Measurements from ENCODE around the gene AP1G2. TPM values are rescaled to one million over a fixed set of nuclear protein-coding genes. Genes with fewer than 3 reads are reported as not detected.

The AP1G2 gene
- polyA plus RNA-seq, 1 donor from 2014 or later = 127 TPM

GRCh38 chr14:23590198-23590597 is 22.6 kb upstream of the AP1G2 start:
- Histone ChIP-seq H3K79me2 (replicated peaks; ENCODE audit: insufficient read depth, low read length) (no peaks in the 10 kb centered on the region), H3K4me2 (ENCODE audit: low read length) (no peak overlapping the region), H2AFZ (ENCODE audit: low read depth, low read length) (no peak overlapping the region), H3K9me3 (ENCODE audit: low read length) (no peaks in the 10 kb centered on the region), H3K4me3 (ENCODE audit: low read length) (no peak overlapping the region), H3K27me3 (ENCODE audit: insufficient read depth, low read depth, low read length) (no peaks in the 10 kb centered on the region), H3K36me3 (ENCODE audit: insufficient read depth, low read length) (no peaks in the 10 kb centered on the region), H3K27ac (ENCODE audit: low read length) (no peak overlapping the region), H3K9me2 (ENCODE audit: insufficient read depth, low read length) (no peaks in the 10 kb centered on the region), H4K20me1 (ENCODE audit: insufficient read depth) (no peaks in the 10 kb centered on the region), H3F3A (ENCODE audit: insufficient read depth, low read length, poor library complexity, severe bottlenecking) (no peaks in the 10 kb centered on the region), H3K9ac (ENCODE audit: low read length) (no peak overlapping the region)
- TF ChIP-seq SMC3 (conservative IDR thresholded peaks at IDR 0.05; ENCODE audit: poor library complexity) (no peak), CTCF (IDR thresholded peaks at IDR 0.05; ENCODE audit: poor library complexity, severe bottlenecking) (no peak), MXI1 (conservative IDR thresholded peaks at IDR 0.05; ENCODE audit: poor library complexity, severe bottlenecking) (no peak), REST (IDR thresholded peaks at IDR 0.05; ENCODE audit: borderline replicate concordance) (no peak), RAD21 (conservative IDR thresholded peaks at IDR 0.05) (no peak), TAF1 (IDR thresholded peaks at IDR 0.05; ENCODE audit: low read depth) (no peak), EZH2 (IDR thresholded peaks at IDR 0.05; ENCODE audit: borderline replicate concordance, insufficient read depth, low read length, poor library complexity, severe bottlenecking) (no peak), POLR2AphosphoS5 (IDR thresholded peaks at IDR 0.05) (no peak), EP300 (conservative IDR thresholded peaks at IDR 0.05; ENCODE audit: poor library complexity, severe bottlenecking) (no peak)

GRCh38 chr14:23589606-23590005 is 22.0 kb upstream of the AP1G2 start:
- Histone ChIP-seq H3K36me3 (ENCODE audit: insufficient read depth, low read length) (no peaks in the 10 kb centered on the region), H2AFZ (ENCODE audit: low read depth, low read length) (peak overlapping the region; percentile 38), H3K4me3 (ENCODE audit: low read length) (no peak overlapping the region), H3F3A (ENCODE audit: insufficient read depth, low read length, poor library complexity, severe bottlenecking) (no peaks in the 10 kb centered on the region), H3K9me2 (ENCODE audit: insufficient read depth, low read length) (no peaks in the 10 kb centered on the region), H3K79me2 (replicated peaks; ENCODE audit: insufficient read depth, low read length) (no peaks in the 10 kb centered on the region), H3K4me2 (ENCODE audit: low read length) (no peak overlapping the region), H3K27me3 (ENCODE audit: insufficient read depth, low read depth, low read length) (no peaks in the 10 kb centered on the region), H3K27ac (ENCODE audit: low read length) (peak overlapping the region; percentile 46), H3K9me3 (ENCODE audit: low read length) (no peaks in the 10 kb centered on the region), H3K9ac (ENCODE audit: low read length) (peak overlapping the region; percentile 40), H4K20me1 (ENCODE audit: insufficient read depth) (no peaks in the 10 kb centered on the region)
- TF ChIP-seq POLR2AphosphoS5 (IDR thresholded peaks at IDR 0.05) = no peak
